ENCODE measurements around the gene MLC1.

MLC1 gene
- total RNA-seq = 0.92 to 16.1 reads per million in 2 donors

- no peak for DNase-seq
These were observed at the start of gene MLC1 for GRCh38 chr22:50085211-50085972. MLC1 (minus strand) TSS chr22:50085426; CDS start chr22:50084902, 524 bp downstream.

GRCh38 chr22:50134481-50134880 lies 49.3 kb upstream of the MLC1 start:
- no peak for DNase-seq

- DNase-seq = no peak
These were observed 46.7 kb upstream of the MLC1 start for GRCh38 chr22:50131894-50132293.

GRCh38 chr22:50129121-50129736 lies 44.0 kb upstream of the MLC1 start:
- DNase-seq = no peak

- no peak for DNase-seq
These were observed 39.8 kb upstream of the MLC1 start for GRCh38 chr22:50125029-50125428.

GRCh38 chr22:50123119-50123518 lies 37.9 kb upstream of the MLC1 start:
- DNase-seq = no peak

GRCh38 chr22:50121202-50121740 lies 36.0 kb upstream of the MLC1 start:
- DNase-seq = no peak

- no peak for DNase-seq
These were observed 34.6 kb upstream of the MLC1 start for GRCh38 chr22:50119768-50120251.

GRCh38 chr22:50119169-50119767 lies 34.0 kb upstream of the MLC1 start:
- no peak for DNase-seq

GRCh38 chr22:50118557-50119168 lies 33.4 kb upstream of the MLC1 start:
- no peak for DNase-seq

- DNase-seq = no peak
These were observed 32.9 kb upstream of the MLC1 start for GRCh38 chr22:50118129-50118528.

- DNase-seq = no peak
These were observed 32.0 kb upstream of the MLC1 start for GRCh38 chr22:50117168-50117762.

GRCh38 chr22:50115693-50116092 lies 30.5 kb upstream of the MLC1 start:
- no peak for DNase-seq

- DNase-seq = no peak
These were observed 29.2 kb upstream of the MLC1 start for GRCh38 chr22:50114221-50115021.

GRCh38 chr22:50112151-50113118 lies 27.2 kb upstream of the MLC1 start:
- DNase-seq = no peak

GRCh38 chr22:50111056-50111455 lies 25.8 kb upstream of the MLC1 start:
- no peak for DNase-seq

GRCh38 chr22:50107529-50107928 lies 22.3 kb upstream of the MLC1 start:
- DNase-seq = no peak

GRCh38 chr22:50105208-50106100 lies 20.2 kb upstream of the MLC1 start:
- DNase-seq = no peak

GRCh38 chr22:50104141-50104544 lies 18.9 kb upstream of the MLC1 start:
- no peak for DNase-seq

- DNase-seq = no peak
These were observed 17.7 kb upstream of the MLC1 start for GRCh38 chr22:50102946-50103345.
